Measurements from ENCODE around the gene KLHDC10. TPM values are rescaled to one million over a fixed set of nuclear protein-coding genes. Genes with fewer than 3 reads are reported as not detected.
"Not testable (repeated sequence)": the region's sequence is repeated elsewhere in the genome, so short reads cannot be mapped to it uniquely, and the experiment has no call there.

Gene KLHDC10
- polyA plus RNA-seq, 1 experiment = 29.7 TPM

- Histone ChIP-seq H3K27me3 (ENCODE audit: control insufficient read depth, insufficient read depth, low read length) (no peaks in the 10 kb centered on the region), H3K9me3 (ENCODE audit: control insufficient read depth, insufficient read depth, low read length) (no peaks in the 10 kb centered on the region; the same call in 1 of the 2 replicates), H3K4me3 (ENCODE audit: low read depth, low read length) (no peak overlapping the region), H3K27ac (ENCODE audit: low read depth, low read length) (no peak overlapping the region)
- TF ChIP-seq CTCF (IDR thresholded peaks at IDR 0.05; ENCODE audit: low read depth, low read length) = no peak
- ChIA-PET CTCF (no interaction called here), POLR2A (no interaction called here)
- no peak for DNase-seq (ENCODE audit: low read depth, low spot score)
Measured at GRCh38 chr7:130048906-130049305, 21.4 kb upstream of the KLHDC10 start.

- CTCF ChIA-PET; POLR2A ChIA-PET; H3K27me3 ChIP-seq (ENCODE audit: control insufficient read depth, insufficient read depth, low read length); H3K4me3 ChIP-seq (ENCODE audit: low read depth, low read length); H3K9me3 ChIP-seq (ENCODE audit: control insufficient read depth, insufficient read depth, low read length); DNase-seq (ENCODE audit: low read depth, low spot score); H3K27ac ChIP-seq (ENCODE audit: low read depth, low read length): not testable (repeated sequence)
Measured at GRCh38 chr7:130052250-130052649, 18.1 kb upstream of the KLHDC10 start.

DNA sequence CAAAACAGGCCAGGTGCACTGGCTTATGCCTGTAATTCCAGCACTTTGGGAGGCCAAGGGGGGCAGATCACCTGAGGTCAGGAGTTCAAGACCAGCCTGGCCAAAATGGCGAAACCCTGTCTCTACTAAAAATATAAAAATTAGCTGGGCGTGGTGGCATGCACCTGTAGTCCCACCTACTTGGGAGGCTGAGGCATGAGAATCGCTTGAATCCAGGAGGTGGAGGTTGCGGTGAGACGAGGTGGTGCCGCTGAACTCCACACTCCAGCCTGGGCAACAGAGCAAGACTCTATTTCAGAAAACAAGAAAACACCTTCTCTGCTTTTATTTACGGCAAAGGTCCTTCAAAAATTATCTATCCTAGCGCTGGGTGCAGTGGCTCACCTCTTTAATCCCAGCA, 15.1 kb upstream of the KLHDC10 start:
- CTCF ChIA-PET; H3K9me3 ChIP-seq (ENCODE audit: control insufficient read depth, insufficient read depth, low read length); H3K4me3 ChIP-seq (ENCODE audit: low read depth, low read length); H3K27ac ChIP-seq (ENCODE audit: low read depth, low read length); POLR2A ChIA-PET; H3K27me3 ChIP-seq (ENCODE audit: control insufficient read depth, insufficient read depth, low read length); DNase-seq (ENCODE audit: low read depth, low spot score): not testable (repeated sequence)

- TF ChIP-seq CTCF (IDR thresholded peaks at IDR 0.05; ENCODE audit: low read depth, low read length) = no peak
- no peak for DNase-seq (ENCODE audit: low read depth, low spot score)
- Histone ChIP-seq H3K27ac (ENCODE audit: low read depth, low read length) (no peak overlapping the region), H3K9me3 (ENCODE audit: control insufficient read depth, insufficient read depth, low read length) (no peaks in the 10 kb centered on the region), H3K4me3 (ENCODE audit: low read depth, low read length) (no peak overlapping the region), H3K27me3 (ENCODE audit: control insufficient read depth, insufficient read depth, low read length) (no peaks in the 10 kb centered on the region)
- POLR2A ChIA-PET = no interaction called here
- CTCF ChIA-PET = interaction anchor here (0.6 to 2.7 kb wide), 3 partner anchors 102 to 770 kb away, joined by 3 to 12 read pairs (median 3); no protein-coding TSS in a partner anchor
Measured at GRCh38 chr7:130062246-130062645, 8.1 kb upstream of the KLHDC10 start.

DNA sequence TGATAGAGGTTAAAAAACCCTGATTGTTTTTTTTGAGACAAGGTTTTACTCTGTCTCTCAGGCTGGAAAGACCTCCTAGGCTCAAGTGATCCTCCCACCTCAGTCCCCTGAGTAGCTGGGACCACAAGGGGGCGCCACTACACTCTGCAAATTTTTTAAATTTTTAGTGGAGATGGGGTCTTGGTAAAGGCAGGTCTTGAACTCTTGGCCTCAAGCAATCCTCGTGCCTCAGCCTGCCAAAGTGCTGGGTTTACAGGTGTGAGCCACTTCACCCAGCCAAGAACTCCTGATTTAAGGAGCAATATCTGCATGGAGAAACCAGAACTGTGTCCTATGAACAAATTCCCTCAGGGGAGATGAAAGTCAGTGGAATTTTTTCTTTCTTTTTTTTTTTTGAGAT, 7.3 kb upstream of the KLHDC10 start:
- DNase-seq (ENCODE audit: low read depth, low spot score) = no peak
- CTCF ChIA-PET = interaction anchor here (0.5 to 2.7 kb wide), 8 partner anchors 11 to 769 kb away, joined by 3 to 12 read pairs (median 4); partner anchors contain the start of gene ZC3HC1
- H3K27me3 ChIP-seq (ENCODE audit: control insufficient read depth, insufficient read depth, low read length) = no peaks in the 10 kb centered on the region
- H3K4me3 ChIP-seq (ENCODE audit: low read depth, low read length) = no peak overlapping the region
- no peak overlapping the region for H3K27ac ChIP-seq (ENCODE audit: low read depth, low read length)
- POLR2A ChIA-PET = interaction anchor here (0.6 kb wide), 1 partner anchor 47 kb away, joined by 12 read pairs; no protein-coding TSS in a partner anchor
- no peaks in the 10 kb centered on the region for H3K9me3 ChIP-seq (ENCODE audit: control insufficient read depth, insufficient read depth, low read length)
- peak; percentile 76 for TF ChIP-seq CTCF (IDR thresholded peaks at IDR 0.05; ENCODE audit: low read depth, low read length)

- CTCF ChIA-PET = interaction anchor here (2.7 kb wide), 1 partner anchor 693 kb away, joined by 12 read pairs; no protein-coding TSS in a partner anchor
- DNase-seq (ENCODE audit: low read depth, low spot score); H3K9me3 ChIP-seq (ENCODE audit: control insufficient read depth, insufficient read depth, low read length); H3K27me3 ChIP-seq (ENCODE audit: control insufficient read depth, insufficient read depth, low read length); POLR2A ChIA-PET; H3K27ac ChIP-seq (ENCODE audit: low read depth, low read length); H3K4me3 ChIP-seq (ENCODE audit: low read depth, low read length): not testable (repeated sequence)
Measured at GRCh38 chr7:130064580-130064926, 5.8 kb upstream of the KLHDC10 start.
